Brain pericyte (primary cell): ENCODE results near the gene AKAIN1.

Experiments
- DNase-seq: peaks from one replicate; pipeline ENCODE4 v3.0.0-alpha.2; 2012; ENCODE audit warnings: low read depth, low spot score

The AKAIN1 gene

DNA sequence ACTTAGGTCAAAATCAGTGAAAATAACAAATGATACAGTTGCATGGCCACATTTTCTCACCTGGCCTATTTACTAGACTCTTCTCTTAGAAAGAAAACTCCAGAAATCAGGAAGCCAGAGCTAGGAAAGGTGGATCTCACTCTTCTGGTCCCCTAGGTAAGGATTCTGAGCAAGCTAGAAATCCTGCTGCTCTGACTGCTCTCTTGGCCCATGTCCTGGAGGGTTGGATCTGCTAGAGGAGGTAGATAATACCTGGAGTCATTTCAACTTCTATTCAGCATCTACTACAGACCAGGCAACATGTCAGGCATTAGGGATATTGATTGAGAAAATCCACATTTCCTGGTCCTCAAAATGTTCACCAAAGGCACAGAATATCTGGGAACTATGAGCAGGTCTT lies 34.9 kb downstream of the AKAIN1 start:
- no peak for DNase-seq

DNA sequence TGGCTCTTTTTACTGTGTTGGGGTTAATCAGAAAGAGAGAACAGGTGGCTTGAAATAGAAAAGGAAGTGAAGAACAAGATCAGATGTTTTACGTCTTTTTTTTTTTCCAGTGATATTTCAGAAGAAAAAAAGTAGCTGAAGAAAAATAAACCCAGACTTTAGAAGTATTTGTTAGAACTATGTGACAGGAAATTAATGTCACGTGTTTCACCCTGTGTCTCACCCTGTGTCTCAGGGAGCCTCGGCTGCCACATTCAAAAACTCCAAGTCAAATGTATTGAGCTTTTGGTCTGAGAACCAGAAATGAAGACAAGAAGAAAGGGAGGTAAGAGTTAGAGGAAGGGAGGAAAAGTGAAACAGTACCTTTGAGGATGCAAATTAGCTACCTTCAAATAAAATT lies 38.0 kb downstream of the AKAIN1 start:
- no peak for DNase-seq

DNA sequence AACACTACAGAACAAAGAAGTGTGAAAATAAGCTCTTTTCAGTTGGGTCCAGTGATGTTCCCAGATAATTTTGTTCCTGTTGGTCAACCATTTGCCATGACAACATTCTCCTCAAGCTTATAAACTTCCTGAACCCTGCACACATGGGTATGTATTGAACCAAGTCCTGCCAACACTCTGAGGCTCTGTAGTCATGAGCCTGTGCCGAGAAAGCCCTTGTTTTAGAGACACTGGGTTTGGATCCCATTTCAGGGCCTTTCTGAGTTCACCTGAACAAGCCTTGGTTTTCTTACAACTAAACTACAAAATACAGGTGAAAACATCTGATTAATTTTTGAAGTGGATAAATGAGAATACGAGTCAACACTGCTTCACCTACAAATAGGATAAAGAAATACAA lies 38.5 kb downstream of the AKAIN1 start:
- DNase-seq = no peak

DNA sequence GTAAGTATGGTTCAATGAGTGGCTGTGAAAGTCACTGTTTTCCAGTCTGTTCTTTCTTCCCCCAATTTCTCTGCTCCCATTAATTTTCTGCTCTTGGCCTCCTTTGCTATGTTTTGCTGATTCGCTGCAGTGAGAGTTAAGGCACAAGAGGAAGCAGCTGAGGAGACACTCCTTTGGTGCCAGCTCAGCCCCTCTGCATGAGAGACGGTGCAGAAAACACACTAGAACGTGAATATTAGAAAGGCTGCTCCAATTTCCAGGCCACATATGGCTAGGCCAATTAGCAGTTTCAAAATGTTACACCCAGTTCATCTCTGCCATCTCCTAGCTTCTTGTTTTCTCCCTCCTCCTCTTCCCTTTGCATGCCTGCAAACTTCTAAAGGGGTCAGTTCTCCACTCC lies 38.9 kb downstream of the AKAIN1 start:
- DNase-seq = no peak

DNA sequence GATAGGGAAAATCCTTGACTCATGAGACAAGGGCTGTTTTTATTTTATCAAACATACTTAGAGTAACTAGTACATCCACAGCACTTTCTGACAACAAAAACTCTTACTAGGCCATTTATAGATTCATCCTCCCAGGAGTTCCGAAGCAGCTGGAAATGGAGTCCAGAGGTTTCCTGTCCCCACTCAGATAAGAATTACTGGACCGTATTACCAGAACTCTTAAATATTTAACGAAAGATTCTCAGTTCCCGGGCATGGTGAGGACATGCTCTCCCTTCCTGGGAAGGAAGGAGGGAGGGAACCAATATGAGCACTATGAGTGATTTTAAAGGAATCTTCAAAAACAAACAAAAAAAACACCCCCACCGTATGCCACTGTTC lies 41.2 kb downstream of the AKAIN1 start:
- DNase-seq = no peak

DNA sequence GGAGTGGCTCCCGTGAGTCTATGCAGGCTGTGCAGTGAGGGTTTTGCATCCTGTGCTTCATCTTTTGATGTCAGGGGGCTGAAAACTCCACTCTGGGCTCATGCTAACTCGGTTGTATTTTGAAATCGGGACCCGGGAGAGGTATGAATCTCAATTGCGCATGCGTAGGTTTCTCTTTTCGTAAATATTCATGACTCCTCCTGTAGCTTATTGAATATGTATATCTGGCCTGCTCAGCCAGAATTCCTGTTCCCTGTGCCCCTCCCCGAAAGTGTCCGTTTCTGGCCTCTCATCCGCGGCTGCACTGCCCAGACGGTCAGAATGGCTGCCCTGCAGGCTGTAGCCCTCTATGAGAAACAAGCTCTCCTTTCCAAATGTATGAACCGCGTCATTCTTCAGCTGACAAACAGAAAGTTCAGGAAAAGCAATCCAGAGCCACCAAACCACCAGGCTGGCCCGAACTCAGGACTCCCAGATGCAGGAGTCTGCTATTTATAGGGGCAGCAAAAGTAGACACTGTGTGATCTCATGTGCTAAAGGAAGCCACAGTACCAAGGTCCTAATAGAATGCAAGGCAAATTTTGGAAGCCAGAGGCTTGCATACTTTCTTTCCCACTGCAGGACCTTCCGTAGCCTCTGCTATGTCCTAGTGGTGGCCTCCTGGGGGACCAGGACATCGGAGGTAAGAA lies 41.7 kb downstream of the AKAIN1 start:
- no peak for DNase-seq

DNA sequence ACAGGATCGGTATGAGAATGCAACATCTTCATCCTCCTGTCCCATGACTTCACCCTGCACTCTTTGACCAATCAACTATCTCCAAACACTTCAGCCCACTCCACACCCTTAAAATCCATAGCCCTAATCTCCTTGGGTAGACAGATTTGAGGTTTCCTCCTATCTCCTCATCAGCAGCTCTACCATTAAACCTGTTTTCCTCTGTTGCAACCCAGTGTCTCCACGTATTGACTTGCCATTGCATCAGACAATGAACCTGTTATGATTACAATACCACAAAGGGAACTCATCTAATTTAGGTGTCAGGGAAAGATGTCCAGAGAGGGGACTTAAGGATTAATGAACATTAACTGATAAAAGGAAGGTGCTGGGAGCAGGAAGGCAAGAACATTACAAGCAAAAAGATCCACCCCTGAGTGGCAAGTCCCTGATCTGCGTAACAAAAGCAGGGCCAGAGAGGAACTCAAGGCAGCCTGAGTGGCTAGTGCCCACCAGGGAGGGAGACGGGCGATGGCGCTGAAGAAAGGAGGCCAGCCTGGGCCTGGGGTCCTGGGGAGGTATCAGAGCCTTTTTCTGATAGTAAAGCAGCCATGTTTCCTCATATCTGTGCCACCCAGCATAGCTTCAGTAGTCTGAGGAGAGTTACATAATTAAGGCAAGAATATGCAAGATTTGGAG lies 44.6 kb downstream of the AKAIN1 start:
- no peak for DNase-seq

DNA sequence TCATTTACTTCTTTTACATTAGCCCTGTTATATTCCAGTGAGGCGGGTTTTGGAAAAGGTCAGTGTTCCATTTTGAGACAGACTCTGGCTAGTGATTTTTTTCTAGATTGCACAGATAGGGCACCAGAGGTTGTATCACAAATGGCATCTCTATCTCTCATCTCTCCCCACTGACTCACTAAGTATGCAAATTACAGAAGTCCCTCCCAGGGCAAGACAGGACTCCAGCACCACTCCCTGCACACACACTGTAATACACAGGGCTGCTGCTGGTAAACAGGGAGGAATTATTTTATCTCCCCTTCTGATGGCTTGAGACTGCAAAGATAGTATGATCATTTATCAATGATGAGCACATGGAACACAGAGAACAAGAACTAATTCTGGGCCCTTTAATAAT lies 46.2 kb downstream of the AKAIN1 start:
- DNase-seq = no peak

DNA sequence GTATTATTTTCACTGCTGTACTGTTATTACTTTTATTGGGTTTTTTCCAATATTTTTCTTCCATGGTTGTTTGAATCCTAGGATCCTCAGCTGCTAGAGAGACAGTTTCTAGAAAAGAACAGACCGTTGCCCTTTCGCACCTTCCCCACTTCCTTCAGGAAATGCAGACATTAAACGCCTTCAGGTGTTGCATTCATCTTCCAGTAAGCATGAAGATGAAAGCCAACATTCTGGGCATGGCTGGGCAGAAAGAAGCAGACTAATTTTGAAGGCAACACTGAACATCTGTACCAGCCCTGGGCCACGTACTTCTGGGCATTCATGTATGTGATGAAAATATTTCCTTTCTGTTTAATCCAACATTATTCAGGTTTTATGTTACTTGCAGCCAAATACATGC lies 51.0 kb downstream of the AKAIN1 start:
- DNase-seq = no peak

DNA sequence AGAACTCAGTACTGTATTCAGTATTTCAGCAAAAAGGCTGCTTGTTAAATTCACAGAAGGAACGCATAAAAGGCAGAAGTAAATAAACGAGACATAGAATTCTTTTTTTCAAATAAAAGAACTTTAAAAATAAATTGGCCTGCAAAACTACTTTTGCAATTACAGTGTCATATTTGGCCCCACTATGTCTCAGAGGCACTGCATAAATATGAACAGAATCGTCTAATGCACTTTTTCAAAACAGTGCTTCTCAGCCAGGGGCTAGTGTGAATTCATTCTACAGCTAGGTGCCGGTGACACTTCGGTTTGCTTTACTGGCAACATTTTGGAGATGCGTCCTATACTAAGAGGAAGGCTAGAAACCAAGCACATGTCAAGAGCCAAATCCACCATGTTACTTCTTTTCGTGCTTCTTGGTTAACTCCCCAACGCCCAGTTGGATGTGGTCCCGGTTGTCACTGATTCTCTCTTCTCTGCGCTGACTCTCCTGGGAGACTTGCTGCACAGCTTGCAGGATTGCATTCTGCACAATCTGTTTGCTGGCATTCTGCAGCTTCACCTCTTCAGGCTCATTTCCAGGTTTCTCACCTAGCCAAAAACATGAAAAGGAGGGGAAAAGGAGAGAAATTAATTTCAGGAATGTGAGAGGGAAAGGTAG lies 51.8 kb downstream of the AKAIN1 start:
- DNase-seq = no peak

DNA sequence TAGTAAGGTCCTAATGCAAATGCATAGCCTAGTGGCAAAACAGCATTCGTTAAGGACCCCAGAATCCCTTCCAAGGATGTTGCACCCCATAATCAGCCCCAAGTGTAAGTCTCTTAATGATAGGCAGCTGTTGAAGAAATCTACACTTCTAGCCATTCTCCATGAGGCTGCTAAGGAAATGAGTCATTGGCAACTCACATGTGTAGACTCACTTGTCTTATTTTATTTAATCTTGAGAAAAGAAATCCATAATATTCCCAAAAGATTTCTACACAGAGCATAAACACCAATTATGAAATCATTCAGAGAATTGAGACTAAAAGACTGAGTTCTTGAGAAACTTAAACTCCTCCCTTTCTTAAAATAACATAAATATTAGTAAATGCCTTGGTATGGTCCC lies 52.4 kb downstream of the AKAIN1 start:
- no peak for DNase-seq

DNA sequence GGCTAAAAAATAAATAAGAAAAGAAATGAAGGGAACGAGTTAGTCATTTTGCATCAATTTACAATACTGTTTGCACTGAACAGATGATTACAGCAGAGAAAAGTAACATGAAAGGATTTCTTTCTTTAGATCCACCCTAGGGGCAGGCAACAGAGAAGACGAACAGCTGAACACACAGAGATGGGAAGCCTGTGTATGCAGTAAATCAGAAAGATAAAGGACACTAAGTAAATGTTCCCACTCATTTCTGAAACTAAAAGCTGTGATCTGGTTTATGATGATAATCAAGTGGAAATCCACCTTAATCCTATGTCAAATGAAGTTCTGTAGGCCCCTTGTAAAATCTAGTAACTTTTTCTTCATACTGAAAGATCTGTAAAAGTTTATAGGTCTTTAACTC lies 54.2 kb downstream of the AKAIN1 start:
- DNase-seq = no peak

DNA sequence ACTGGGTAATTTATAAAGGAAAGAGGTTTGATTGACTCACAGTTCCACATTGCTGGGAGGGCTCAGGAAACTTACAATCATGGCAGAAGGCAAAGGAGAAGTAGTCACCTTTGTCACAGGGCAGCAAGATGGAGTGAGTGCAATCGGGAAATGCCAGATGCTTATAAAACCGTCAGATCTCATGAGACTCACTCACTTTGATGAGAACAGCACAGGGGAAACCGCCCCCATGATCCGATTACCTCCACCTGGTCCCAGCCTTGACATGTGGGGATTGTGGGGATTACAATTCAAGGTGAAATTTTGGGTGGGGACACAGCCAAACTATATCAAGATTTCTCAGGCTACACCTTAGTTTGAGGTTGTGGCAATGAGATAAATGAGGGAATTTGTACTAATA lies 54.9 kb downstream of the AKAIN1 start:
- DNase-seq = no peak

DNA sequence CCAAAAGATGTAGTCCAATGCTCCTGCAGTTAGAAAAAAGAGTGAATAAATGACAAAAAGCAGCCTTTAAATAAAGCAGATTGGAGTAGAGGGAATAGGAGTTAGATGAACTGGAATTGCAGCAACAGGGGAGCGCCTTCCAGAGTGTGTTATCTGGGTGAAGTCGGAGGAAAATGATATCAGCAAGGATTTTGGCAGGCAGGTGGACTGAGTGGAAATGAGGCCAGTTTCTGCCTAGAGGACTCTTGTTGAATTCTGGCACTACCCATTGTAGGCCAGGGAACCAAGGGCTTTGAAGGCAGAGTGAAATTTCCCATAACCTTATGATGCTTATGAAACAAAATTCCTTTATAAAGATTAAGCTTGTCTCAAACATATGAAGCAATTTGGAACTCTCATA lies 59.8 kb downstream of the AKAIN1 start:
- no peak for DNase-seq

DNA sequence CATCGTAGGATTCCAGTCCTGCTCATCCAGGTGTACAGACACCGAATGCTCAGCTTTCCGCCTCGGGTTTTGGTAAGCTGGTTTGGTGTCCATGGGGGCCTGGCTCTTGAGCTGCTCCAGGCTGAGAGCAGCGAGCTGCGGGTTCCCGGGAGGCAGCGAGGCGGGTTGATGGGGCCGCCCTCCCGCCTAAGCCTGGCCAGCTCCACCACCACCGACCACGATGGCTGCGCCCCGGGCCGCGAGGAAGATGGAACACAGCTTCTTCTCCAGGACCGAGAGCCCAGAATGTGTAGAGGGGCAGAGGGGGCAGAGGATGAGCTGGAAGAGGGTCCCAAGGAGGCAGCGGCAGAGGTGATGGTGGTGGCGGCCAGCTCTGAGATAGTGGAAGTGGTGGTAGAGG lies 64.1 kb downstream of the AKAIN1 start:
- DNase-seq = no peak

DNA sequence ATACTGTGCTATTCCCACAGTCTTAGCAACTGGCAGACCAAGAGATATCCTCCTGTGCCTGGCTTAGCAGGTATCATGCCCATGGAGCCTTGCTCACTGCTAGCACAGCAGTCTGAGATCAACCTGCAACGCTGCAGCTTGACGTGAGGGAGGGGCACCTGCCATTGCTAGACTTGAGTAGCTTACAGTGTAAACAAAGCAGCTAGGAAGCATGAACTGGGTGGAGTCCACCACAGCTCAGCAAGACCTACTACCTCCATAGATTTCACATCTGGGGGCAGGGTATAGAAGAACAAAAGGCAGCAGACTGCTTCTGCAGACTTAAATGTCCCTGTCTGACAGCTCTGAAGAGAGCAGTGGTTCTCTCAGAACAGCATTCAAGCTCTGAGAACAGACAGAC lies 74.8 kb downstream of the AKAIN1 start:
- DNase-seq = no peak

DNA sequence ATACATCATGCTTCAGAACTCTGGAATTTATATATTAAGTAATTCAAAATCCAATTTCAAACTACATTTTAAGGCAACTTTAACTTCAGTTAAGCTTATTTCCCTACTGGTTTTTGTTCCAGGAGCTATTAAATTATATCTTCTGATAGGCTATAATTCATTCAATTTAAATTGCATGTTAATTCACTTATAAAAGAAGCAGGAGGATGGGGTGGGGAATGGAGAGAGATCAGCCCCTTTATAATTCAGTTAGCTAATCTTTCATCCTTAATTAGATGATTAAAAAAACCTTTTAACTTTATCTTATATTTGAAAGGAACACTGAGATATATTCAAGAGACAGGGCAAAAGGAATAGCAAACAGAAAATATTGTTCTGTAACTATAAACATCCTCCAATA lies 86.8 kb downstream of the AKAIN1 start:
- DNase-seq = no peak

DNA sequence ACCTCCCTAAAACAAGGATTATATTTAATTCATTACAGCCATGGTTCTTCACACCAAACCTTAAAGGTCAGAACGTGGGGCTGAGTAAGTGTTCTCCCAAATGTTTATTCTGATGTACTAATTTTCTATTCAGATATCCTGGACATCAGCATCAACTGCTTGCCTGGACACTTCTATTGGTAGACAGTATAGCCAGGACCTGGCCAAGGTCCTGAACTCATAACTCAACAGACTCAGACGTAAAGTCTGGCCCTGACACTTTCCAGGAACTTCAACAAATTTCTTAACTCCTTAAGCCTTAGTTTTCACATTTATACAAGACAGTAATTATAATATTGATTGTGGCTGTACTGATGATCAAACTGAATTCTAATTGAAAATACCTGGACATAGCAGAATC lies 89.1 kb downstream of the AKAIN1 start:
- DNase-seq = no peak

DNA sequence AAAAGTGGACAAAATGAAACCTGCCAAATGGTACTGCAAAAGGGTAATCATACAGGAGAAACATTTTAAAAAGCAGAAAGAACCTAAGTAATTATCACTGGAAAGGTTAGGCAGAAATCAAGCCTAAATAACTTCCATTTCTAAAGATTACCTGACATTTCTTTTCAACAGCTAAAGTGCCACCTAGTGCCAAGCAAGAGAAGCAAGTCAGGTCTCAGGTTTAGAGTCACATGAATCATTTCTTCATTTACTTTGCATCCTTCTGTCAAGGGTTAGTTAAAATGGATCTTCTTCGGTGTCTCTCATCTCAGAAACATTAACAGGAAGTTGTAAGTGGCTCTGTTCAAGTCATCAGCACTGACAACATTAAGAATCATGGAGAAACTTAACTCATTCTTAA lies 90.3 kb downstream of the AKAIN1 start:
- no peak for DNase-seq

DNA sequence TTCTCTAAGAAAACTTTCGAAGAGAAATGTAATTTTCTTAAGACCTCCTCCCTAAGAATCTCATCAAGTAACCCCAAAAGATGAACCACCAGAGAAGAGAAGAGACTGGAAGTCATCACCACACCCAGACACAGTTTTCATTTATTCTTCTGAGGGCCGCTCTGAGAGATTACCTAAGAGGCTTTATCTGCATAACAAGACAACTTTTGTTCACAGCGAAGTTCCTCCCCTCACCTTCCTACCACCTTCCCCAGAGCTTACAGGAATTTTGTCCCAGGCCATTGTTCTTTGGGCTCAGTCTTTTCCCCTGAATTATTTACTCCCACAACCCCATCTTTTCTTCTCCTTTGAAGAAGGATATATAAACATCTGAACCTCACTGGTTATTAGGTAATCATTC lies 92.8 kb downstream of the AKAIN1 start:
- no peak for DNase-seq

DNA sequence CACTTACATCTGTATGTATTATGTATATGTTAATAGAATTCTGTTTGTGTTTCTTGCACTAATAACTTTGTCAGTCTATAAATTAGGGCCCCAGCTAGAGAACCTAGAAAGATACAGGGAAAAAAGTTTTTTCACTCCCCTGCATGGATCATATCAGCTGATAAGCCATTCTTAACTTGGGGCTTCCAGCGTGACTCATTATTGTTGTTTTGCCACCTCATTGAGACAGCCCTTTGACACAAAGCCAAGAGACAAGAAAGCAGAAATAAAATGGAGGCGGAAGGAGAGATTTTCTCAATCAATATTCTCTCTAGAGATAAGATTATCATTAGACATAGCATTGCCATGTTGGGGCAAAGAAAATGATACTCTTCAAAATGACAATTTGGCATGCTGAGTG lies 93.4 kb downstream of the AKAIN1 start:
- DNase-seq = no peak

DNA sequence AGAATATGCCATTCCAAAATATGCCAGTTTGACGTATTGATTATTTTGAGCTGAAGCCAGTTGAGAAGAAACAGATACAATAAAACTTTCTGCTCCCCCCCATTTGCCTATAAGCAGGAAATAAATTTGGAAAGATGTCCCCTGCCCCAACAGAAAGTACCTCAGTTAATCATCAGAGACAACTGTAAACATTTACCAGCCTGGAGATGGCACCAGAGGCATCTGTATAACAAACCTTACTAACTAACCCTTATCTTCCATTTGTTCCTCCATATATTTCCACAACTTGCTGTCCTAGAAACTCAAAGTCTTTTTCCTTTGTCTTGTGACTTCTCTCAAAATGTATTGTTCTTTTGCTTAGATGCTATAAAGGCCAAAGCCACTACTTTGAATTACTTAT lies 93.8 kb downstream of the AKAIN1 start:
- DNase-seq = no peak

DNA sequence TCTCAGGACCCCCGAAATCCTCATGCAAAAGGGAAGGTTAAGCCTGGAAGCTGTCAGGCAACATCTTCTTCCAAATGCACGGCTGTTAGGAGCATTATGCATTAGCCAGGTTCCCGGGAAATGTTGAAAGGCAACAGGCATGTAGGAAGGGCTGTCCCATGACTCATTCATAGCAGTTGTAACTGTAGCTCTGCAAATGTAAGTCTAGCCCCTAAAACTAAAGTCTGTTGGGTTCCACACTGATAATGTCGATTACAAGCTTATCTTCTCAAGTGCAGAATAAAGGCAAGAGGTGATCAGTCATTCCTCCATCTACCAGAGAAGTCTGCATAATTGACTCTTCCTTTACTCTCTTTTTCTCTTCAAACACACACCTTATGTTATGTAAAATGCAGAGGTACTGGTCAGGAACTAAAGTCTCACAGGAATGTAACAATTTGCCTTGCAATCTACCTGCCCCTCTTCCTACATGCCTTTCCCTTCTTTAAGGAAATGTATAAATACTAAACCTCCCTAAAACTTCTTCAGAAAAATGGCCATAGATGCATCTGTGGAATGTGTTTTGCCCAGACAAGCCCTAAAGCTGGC lies 99.8 kb downstream of the AKAIN1 start:
- no peak for DNase-seq
